Common myeloid progenitor, CD34-positive (primary cell): Measurements from ENCODE around the gene ZC3H15.

Experiments
- CTCF ChIA-PET: fragments of 350-600 bp; sonication (Branson Sonifier 250); formaldehyde crosslinking; loops from one replicate; lab custom pipeline; 2021; ENCODE audit warnings: antibody characterized with exemption; lab: Charles Lee
- POLR2A ChIA-PET: fragments of 350-600 bp; sonication (Branson Sonifier 250); formaldehyde crosslinking; loops from one replicate; lab custom pipeline; 2021; ENCODE audit warnings: antibody characterized with exemption; lab: Charles Lee
- DNase-seq, 3 donors: peaks; one replicate each; pipeline versions ENCODE4 v3.0.0 to v3.0.0-alpha.2; 2013
- H3K27ac ChIP-seq, 2 experiments: 1 replicate in 1 of 2; 2 replicates in 1 of 2; pipeline ENCODE4 v1.7.0; 2013; ENCODE audit warnings: inconsistent platforms in 2 of 2, low read length in 2 of 2, mild to moderate bottlenecking in 2 of 2, low read depth in 1 of 2, moderate library complexity in 1 of 2; ENCODE audit not compliant: severe bottlenecking in 2 of 2, insufficient read depth in 1 of 2, poor library complexity in 1 of 2
- H3K27me3 ChIP-seq, 5 experiments: replicated peaks in 2 of 5; 1 replicate in 3 of 5; 2 replicates in 2 of 5; pipeline versions ENCODE4 v1.6.1 to v1.7.0; 2013; ENCODE audit warnings: low read length in 4 of 5, mild to moderate bottlenecking in 2 of 5, moderate library complexity in 2 of 5, inconsistent platforms in 1 of 5; ENCODE audit not compliant: insufficient read depth in 5 of 5, control insufficient read depth in 4 of 5
- H3K36me3 ChIP-seq, 4 experiments: 1 replicate in 2 of 4; 2 replicates in 2 of 4; pipeline versions ENCODE4 v1.6.1 to v1.7.0; 2013; ENCODE audit warnings: low read length in 3 of 4, control low read depth in 1 of 4, mild to moderate bottlenecking in 1 of 4; ENCODE audit not compliant: control insufficient read depth in 4 of 4, insufficient read depth in 4 of 4
- H3K4me1 ChIP-seq, 4 experiments: 1 replicate in 3 of 4; 2 replicates in 1 of 4; pipeline versions ENCODE4 v1.6.1 to v1.7.1; 2013; ENCODE audit warnings: low read length in 3 of 4, mild to moderate bottlenecking in 3 of 4, control low read depth in 1 of 4, inconsistent platforms in 1 of 4, moderate library complexity in 1 of 4; ENCODE audit not compliant: control insufficient read depth in 4 of 4, insufficient read depth in 4 of 4; ENCODE audit errors: control extremely low read depth in 1 of 4
- H3K4me3 ChIP-seq, 7 experiments: 1 replicate in 4 of 7; 2 replicates in 3 of 7; pipeline versions ENCODE4 v1.5.1 to v1.7.0; 2013; ENCODE audit warnings: mild to moderate bottlenecking in 7 of 7, low read length in 6 of 7, moderate library complexity in 6 of 7, inconsistent platforms in 2 of 7, low read depth in 2 of 7, control low read depth in 1 of 7; ENCODE audit not compliant: insufficient read depth in 4 of 7, control insufficient read depth in 1 of 7; ENCODE audit errors: extremely low read depth in 1 of 7
- H3K9me3 ChIP-seq, 5 experiments: 1 replicate in 4 of 5; 2 replicates in 1 of 5; pipeline versions ENCODE4 v1.6.1 to v1.7.1; 2013; ENCODE audit warnings: low read length in 4 of 5, mild to moderate bottlenecking in 2 of 5, inconsistent platforms in 1 of 5, low read depth in 1 of 5, moderate library complexity in 1 of 5; ENCODE audit not compliant: control insufficient read depth in 4 of 5, insufficient read depth in 2 of 5; ENCODE audit errors: control extremely low read depth in 1 of 5
- WGBS: methylation state at CpG from one replicate; pipeline ENCODE4 v1.1.5; 2013; ENCODE audit not compliant: insufficient coverage; 5-methylcytosine and 5-hydroxymethylcytosine counted together

Gene ZC3H15

GRCh38 chr2:186546846-186547245 lies 60.8 kb downstream of the ZC3H15 start:
- ChIA-PET CTCF (interaction anchor here (1.0 kb wide), 1 partner anchor 61 kb away, joined by 3 read pairs; no protein-coding TSS in a partner anchor), POLR2A (no interaction called here)
- no peaks in the 10 kb centered on the region for H3K36me3 ChIP-seq
- H3K4me1 ChIP-seq = no peaks in the 10 kb centered on the region
- DNase-seq = no peak
- H3K27me3 ChIP-seq = no peaks in the 10 kb centered on the region
- no peak overlapping the region for H3K27ac ChIP-seq
- no peak overlapping the region for H3K4me3 ChIP-seq
- 0% methylated on average over 1 of the region's 1 CpG for WGBS
- H3K9me3 ChIP-seq = no peaks in the 10 kb centered on the region

GRCh38 chr2:186551323-186552050 lies 65.4 kb downstream of the ZC3H15 start:
- Histone ChIP-seq H3K27me3 (no peaks in the 10 kb centered on the region), H3K4me1 (no peaks in the 10 kb centered on the region), H3K36me3 (no peaks in the 10 kb centered on the region), H3K4me3 (no peak overlapping the region), H3K9me3 (no peaks in the 10 kb centered on the region), H3K27ac (no peak overlapping the region)
- WGBS = 100% methylated on average over 1 of the region's 8 CpGs
- no peak for DNase-seq
- ChIA-PET CTCF (interaction anchor here (1.2 kb wide), 1 partner anchor 56 kb away, joined by 3 read pairs; no protein-coding TSS in a partner anchor), POLR2A (no interaction called here)

- DNase-seq = no peak
- no peaks in the 10 kb centered on the region for H3K27me3 ChIP-seq
- ChIA-PET CTCF (interaction anchor here (0.9 to 1.5 kb wide), 2 partner anchors 23 to 88 kb away, joined by 3 to 4 read pairs; no protein-coding TSS in a partner anchor), POLR2A (no interaction called here)
- H3K36me3 ChIP-seq = no peaks in the 10 kb centered on the region
- no peak overlapping the region for H3K4me3 ChIP-seq
- H3K9me3 ChIP-seq = no peaks in the 10 kb centered on the region
- H3K4me1 ChIP-seq = no peaks in the 10 kb centered on the region
- WGBS = 100% methylated on average over 1 of the region's 1 CpG
- H3K27ac ChIP-seq = no peak overlapping the region
Measured at GRCh38 chr2:186554429-186554828, 68.4 kb downstream of the ZC3H15 start.

GRCh38 chr2:186554850-186555671 lies 69.0 kb downstream of the ZC3H15 start:
- 93% methylated on average over 7 of the region's 8 CpGs for WGBS
- no peak for DNase-seq
- Histone ChIP-seq H3K27ac (no peak overlapping the region), H3K36me3 (no peaks in the 10 kb centered on the region), H3K9me3 (no peaks in the 10 kb centered on the region), H3K4me1 (no peaks in the 10 kb centered on the region), H3K4me3 (no peak overlapping the region), H3K27me3 (no peaks in the 10 kb centered on the region)
- ChIA-PET CTCF (interaction anchor here (0.9 to 1.5 kb wide), 2 partner anchors 24 to 88 kb away, joined by 3 to 4 read pairs; no protein-coding TSS in a partner anchor), POLR2A (no interaction called here)

GRCh38 chr2:186558512-186559276 lies 72.6 kb downstream of the ZC3H15 start:
- ChIA-PET POLR2A (no interaction called here), CTCF (no interaction called here)
- H3K4me1 ChIP-seq = no peaks in the 10 kb centered on the region
- H3K27ac ChIP-seq = no peak overlapping the region
- H3K9me3 ChIP-seq = no peaks in the 10 kb centered on the region
- no peak for DNase-seq
- H3K27me3 ChIP-seq = no peaks in the 10 kb centered on the region
- no peak overlapping the region for H3K4me3 ChIP-seq
- 100% methylated on average over 1 of the region's 2 CpGs for WGBS
- H3K36me3 ChIP-seq = no peaks in the 10 kb centered on the region
